NCI-H524 (cell line): ENCODE measurements around the gene TMEM37.

Experiments
- DNase-seq, 2 experiments: peaks; one replicate each; lab custom pipeline; 2025; lab: John Stamatoyannopoulos, UW

The TMEM37 gene

DNA sequence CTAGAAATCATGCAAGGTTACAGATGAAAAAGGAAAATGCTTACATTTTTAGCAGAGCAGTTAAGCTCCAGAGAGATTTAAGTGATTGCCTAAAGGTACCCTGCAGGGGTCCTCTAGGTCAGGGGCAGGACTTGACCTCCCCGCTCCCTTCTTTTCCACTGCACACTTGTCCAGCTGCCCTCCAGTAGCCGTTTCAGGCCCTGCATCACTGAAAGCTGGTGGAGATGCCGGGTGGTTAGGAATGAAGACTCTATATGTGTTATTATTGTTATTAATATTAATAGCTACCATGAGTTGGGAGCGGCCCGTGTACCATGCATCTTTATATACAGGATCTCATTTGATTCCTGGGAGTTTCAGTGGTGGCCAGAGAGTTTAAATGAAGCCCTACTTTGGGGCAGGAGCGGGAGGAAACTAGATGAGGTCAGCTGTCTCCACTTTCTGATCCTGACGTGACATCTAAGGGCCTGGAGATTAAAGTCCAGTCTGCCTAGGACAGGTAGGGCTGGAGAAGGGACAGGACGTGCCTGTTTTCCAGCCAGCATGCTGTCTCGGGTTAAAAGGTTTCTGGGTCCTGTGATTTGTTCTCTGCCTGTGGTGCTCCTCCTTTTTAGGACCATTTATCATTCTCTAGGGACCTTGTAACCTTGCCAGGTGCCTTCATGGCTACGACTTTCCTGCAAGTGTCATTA is 2.1 kb downstream of the TMEM37 start:
- no peak for DNase-seq

DNA sequence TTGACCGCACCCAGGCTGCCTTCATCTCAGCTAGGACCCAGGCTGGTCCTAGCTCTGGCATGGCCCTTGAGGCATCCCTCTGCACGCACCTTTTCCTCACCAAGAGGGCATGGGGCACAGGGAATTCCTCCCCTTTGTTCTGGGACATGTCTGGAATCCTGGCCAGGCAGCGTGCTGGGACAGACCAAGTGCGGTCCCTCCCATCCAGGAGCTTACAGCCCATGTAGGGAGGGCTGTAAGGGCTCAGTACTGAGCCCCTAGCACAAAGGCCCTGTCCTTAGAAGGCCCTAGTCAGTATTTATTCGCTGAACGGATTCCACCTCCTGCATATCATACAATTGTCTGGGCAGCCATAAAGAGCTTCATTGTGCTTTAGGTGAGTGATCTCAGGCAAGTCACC is 3.0 kb downstream of the TMEM37 start:
- no peak for DNase-seq

DNA sequence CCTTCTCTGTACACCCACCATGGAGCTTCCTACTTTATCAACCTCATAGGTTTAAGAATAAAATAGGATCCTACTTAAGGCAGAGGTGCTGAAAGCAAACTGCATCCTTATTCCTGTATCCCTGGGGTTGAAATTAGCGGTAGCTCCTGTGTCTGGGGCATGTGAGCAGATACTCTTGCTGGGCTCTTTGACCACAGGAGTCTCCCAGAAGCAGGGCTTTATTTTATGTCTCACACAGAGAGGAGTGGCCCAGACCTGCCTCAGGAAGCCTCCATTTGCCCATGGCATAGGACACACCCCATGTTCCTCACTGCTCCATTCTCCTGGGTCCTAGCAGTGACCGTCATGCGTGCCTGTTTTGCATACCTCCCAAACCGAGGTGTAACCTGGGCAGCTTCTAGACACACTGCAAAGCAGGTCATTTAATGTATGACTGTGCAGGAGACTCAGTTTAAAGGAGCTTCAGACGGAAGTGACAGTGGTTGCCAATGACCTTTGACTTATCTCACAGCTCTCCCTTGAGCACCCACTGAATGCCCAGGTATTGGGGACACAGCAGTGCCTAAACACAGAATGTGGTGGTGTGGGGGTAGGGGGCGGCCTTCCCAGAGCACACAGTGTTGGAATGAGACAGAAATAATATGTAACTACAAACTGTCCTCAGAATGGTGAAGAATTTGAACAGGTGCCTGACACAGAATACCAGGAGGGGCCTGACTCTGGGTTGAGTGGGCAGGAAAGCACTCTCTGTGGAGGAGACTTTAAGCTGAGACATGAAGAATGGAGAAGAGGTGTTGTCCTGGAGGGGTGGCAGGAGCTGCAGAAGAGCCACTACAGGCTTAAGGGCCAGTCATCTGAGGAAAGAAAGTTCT is 3.7 kb downstream of the TMEM37 start:
- DNase-seq = no peak

DNA sequence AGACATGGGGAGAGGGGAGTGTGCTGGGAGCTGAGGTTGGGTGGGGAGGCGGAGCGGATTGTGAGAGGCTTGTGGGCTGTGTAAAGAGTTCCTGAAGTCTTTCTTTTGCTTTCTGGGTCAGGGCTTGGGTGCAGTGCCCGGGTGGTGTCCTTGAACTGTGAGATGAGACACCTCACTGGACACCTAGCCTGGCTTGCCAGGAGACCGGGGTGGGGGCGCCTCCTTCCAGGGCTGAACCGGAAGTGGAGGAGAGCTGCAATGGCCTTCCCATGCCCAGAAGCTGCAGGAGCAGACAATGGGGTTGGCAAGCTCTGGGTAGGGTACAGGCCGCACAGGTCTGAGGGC is 4.3 kb downstream of the TMEM37 start:
- DNase-seq = no peak

GRCh38 chr2:119436993-119437772 is 5.5 kb downstream of the TMEM37 start:
- no peak for DNase-seq

- no peak for DNase-seq
Measured at GRCh38 chr2:119438128-119438656, 6.5 kb downstream of the TMEM37 start.

- no peak for DNase-seq
Measured at GRCh38 chr2:119438726-119439284, 7.2 kb downstream of the TMEM37 start.

GRCh38 chr2:119439574-119440500 is 8.2 kb downstream of the TMEM37 start:
- no peak for DNase-seq

GRCh38 chr2:119440501-119440870 is 8.8 kb downstream of the TMEM37 start:
- DNase-seq = no peak

DNA sequence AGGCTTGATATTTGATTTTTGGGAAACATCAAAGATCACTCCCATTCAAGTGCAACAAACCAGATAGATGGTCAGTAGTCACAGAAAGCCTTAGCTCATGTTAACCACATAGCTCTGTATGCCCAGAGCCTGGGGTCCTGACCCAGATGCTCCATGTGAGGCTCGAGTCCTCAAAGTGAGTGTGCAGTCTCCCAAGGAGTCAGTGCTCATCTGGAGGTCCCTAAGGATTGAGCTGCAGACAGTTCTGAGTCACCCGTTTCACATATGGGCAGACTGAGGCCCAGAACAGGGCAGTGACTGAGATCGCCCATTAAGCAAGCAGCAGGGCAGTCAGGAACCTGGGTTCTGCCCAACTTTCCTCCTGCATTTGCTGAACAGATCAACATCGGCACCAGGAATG is 9.2 kb downstream of the TMEM37 start:
- DNase-seq = no peak

DNA sequence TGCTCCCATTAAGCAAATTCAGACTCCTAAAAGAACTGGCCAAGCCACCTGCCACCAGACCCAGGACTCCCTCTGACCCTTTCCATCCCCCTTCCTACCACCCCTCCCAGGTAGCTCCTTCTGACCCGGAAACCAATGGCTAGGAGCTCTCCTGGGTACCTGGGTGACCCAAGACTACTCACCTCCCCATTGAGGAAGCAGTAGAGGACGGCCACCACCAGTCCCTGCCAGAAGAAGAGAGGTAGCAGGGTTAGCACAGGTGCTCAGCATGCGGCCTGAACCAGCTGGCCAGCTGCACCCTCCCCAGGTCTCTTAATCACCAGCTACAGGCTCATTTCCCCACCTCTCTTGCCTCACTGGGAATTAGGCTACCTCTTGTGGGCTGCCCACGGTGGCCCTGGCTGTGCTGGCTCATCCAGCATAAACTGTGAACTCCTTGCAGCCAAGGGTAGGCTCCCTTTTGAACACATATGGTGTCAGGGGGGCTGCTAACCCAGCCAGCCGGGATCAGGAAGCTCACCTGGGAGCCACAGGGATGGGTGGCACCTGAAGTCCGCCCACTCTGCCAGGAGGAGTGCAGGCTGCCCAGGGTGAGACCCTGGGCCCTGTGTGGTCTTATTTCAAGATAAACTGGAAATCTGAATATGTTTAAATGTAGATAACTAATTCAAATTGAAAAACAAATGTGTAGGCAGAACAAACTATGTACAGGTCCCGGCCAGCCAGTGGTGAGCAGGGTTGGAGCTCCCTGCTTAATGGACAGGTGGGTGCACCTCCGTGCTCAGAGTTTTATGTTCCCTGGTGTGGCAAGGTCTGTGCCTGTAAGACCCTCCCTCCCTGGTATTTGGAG is 9.9 kb downstream of the TMEM37 start:
- no peak for DNase-seq

- no peak for DNase-seq
Measured at GRCh38 chr2:119442226-119442619, 10.6 kb downstream of the TMEM37 start.

DNA sequence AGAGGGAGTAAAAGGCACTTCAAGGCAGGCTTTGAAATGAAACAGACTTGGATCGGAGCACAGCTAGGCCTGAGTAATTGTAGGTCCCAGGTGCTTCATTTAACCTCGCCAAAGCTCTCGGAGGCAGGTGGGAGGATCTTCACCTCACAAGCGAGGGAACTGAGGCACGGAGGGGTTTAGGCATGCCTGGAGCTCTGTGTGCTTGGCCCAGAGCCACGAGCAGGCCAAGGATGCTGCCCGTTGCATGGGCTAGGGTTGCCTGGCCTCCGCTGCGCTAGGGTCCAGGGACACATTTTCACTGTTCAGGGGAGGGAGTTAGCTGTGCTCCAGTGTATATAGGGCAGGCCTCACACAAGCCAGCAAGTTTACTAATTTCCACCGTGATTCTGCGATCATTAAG is 11.2 kb downstream of the TMEM37 start:
- DNase-seq = no peak

- no peak for DNase-seq
Measured at GRCh38 chr2:119446037-119446436, 14.4 kb downstream of the TMEM37 start.

- DNase-seq = no peak
Measured at GRCh38 chr2:119448427-119449141, 16.9 kb downstream of the TMEM37 start.

DNA sequence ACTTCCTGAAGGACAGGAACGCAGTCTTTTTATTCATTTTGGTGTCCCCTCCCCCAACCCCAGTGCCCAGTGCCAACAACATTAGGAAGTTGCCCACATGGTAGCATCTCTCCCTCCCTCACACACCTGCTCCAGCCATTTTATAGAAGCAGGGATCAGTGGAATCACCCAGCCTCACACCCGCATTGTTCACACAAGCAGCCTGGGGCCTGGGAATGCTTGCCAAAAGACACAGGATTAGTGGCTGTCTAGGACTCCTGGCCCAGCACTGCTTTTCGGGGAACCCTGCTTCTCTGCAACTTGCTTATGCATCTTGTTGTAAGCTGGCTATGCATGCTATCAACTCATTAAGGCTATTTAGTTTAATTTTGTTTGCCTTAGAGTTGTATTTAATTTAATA is 17.9 kb downstream of the TMEM37 start:
- DNase-seq = no peak

- no peak for DNase-seq
Measured at GRCh38 chr2:119451336-119452050, 19.8 kb downstream of the TMEM37 start.

DNA sequence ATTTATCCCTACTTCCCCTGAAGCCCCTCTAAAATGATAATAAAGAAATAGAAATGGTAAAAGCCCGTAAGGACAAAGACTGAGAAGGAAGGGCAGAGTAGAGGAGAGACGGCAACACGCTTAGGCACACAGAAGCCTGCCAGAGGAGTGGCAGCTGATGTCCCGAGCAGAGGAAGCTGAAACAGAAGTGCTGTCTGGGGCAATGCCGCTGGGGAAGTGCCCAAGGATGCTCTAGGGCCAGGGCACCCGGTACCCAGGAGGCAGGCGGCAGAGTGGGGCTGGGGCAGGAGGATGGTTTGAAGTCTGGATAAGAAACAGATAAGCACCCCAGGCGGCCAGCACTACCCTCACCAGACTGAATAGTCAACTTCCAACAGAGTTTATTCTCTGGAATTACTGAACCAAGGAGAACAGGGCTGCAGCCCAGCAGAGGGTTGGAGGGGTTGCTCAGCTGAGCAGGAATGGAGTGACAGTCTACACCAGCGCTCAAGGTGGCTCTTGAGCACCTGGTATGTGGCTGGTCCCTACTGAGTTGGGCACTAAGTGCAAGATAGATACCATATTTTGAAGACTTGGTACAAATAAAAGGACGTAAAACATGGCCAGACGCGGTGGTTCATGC is 22.4 kb downstream of the TMEM37 start:
- no peak for DNase-seq
